HEK293 (cell line): ENCODE data around the gene ARHGEF4.
"Not testable (repeated sequence)": the region's sequence is repeated elsewhere in the genome, so short reads cannot be mapped to it uniquely, and the experiment has no call there.

Experiments used
- CTCF ChIA-PET: fragments of 350-600 bp; formaldehyde crosslinking; extraction: SDS; loops from one replicate; lab custom pipeline; 2021; ENCODE audit warnings: antibody characterized with exemption; lab: Yijun Ruan, JAX
- POLR2A ChIA-PET: fragments of 300-600 bp; formaldehyde crosslinking; extraction: SDS; loops from one replicate; lab custom pipeline; 2020; ENCODE audit warnings: antibody characterized with exemption, inconsistent platforms; lab: Yijun Ruan, JAX
- H3K27ac ChIP-seq: fragments of 200-500 bp; sonication (Bioruptor generic); 2 replicates; pipeline ENCODE4 v1.5.1; 2014; ENCODE audit warnings: low read depth, low read length, control low read depth, inconsistent platforms; ENCODE audit errors: extremely low read depth
- H3K36me3 ChIP-seq, 2 experiments: fragments of 200-500 bp in 1 of 2; sonication (Bioruptor generic) in 1 of 2; 1 replicate in 1 of 2; 2 replicates in 1 of 2; pipeline ENCODE4 v1.5.1; 2014 to 2017; ENCODE audit warnings: inconsistent platforms in 2 of 2, low read length in 2 of 2; ENCODE audit not compliant: control insufficient read depth in 2 of 2, insufficient read depth in 1 of 2
- H3K4me1 ChIP-seq: fragments of 200-500 bp; sonication (Bioruptor generic); 2 replicates; pipeline ENCODE4 v1.5.1; 2014; ENCODE audit warnings: mild to moderate bottlenecking, low read length, inconsistent platforms; ENCODE audit not compliant: control insufficient read depth, insufficient read depth
- H3K4me3 ChIP-seq: 2 replicates; pipeline ENCODE4 v1.5.1; 2011; ENCODE audit warnings: low read depth, mild to moderate bottlenecking, control low read depth, low read length, moderate library complexity
- H3K9me3 ChIP-seq: fragments of 200-500 bp; sonication (Bioruptor generic); 2 replicates; pipeline ENCODE4 v1.5.1; 2014; ENCODE audit warnings: low read depth, low read length, inconsistent platforms; ENCODE audit not compliant: control insufficient read depth, insufficient read depth
- BCL11A ChIP-seq: fragments of 450-650 bp; formaldehyde crosslinking; IDR thresholded peaks from 2 replicates; pipeline ENCODE4 v1.5.1; 2016; ENCODE audit warnings: low read depth, missing biosample characterization, missing genetic modification characterization
- FEZF1 ChIP-seq: fragments of 450-650 bp; formaldehyde crosslinking; IDR thresholded peaks from 2 replicates; pipeline ENCODE4 v1.5.1; 2016; ENCODE audit warnings: missing biosample characterization, missing genetic modification characterization
- IKZF3 ChIP-seq: fragments of 450-650 bp; IDR thresholded peaks from 2 replicates; pipeline ENCODE4 v1.5.0; 2018; ENCODE audit warnings: missing biosample characterization, mild to moderate bottlenecking, missing genetic modification characterization, moderate library complexity
- OSR2 ChIP-seq: fragments of 450-650 bp; formaldehyde crosslinking; IDR thresholded peaks from 2 replicates; pipeline ENCODE4 v1.5.1; 2016; ENCODE audit warnings: missing biosample characterization, missing genetic modification characterization
- OVOL3 ChIP-seq: fragments of 450-650 bp; formaldehyde crosslinking; IDR thresholded peaks from 2 replicates; pipeline ENCODE4 v1.5.1; 2016; ENCODE audit warnings: missing biosample characterization, missing genetic modification characterization
- REPIN1 ChIP-seq: fragments of 450-650 bp; formaldehyde crosslinking; IDR thresholded peaks from 2 replicates; pipeline ENCODE4 v1.5.1; 2017; ENCODE audit warnings: missing biosample characterization, missing genetic modification characterization, low read depth
- SP7 ChIP-seq: fragments of 450-650 bp; formaldehyde crosslinking; IDR thresholded peaks from 2 replicates; pipeline ENCODE4 v1.5.1; 2016; ENCODE audit warnings: missing biosample characterization, missing genetic modification characterization
- TRIM28 ChIP-seq: IDR thresholded peaks from 2 replicates; pipeline ENCODE4 v1.6.1; 2011; ENCODE audit warnings: low read length, control low read depth, borderline replicate concordance
- ZBTB17 ChIP-seq: fragments of 450-650 bp; formaldehyde crosslinking; IDR thresholded peaks from 2 replicates; pipeline ENCODE4 v1.5.1; 2016; ENCODE audit warnings: missing biosample characterization, missing genetic modification characterization
- ZFP41 ChIP-seq: fragments of 450-650 bp; formaldehyde crosslinking; IDR thresholded peaks from 2 replicates; pipeline ENCODE4 v1.5.1; 2016; ENCODE audit warnings: missing biosample characterization, missing genetic modification characterization, borderline replicate concordance
- ZIC2 ChIP-seq: fragments of 450-650 bp; formaldehyde crosslinking; IDR thresholded peaks from 2 replicates; pipeline ENCODE4 v1.5.1; 2016; ENCODE audit warnings: missing biosample characterization, missing genetic modification characterization
- ZNF10 ChIP-seq: fragments of 450-650 bp; formaldehyde crosslinking; IDR thresholded peaks from 2 replicates; pipeline ENCODE4 v1.5.1; 2017; ENCODE audit warnings: missing biosample characterization, missing genetic modification characterization
- ZNF140 ChIP-seq: fragments of 450-650 bp; formaldehyde crosslinking; IDR thresholded peaks from 2 replicates; pipeline ENCODE4 v1.5.1; 2016; ENCODE audit warnings: missing biosample characterization, missing genetic modification characterization
- ZNF155 ChIP-seq: fragments of 450-650 bp; formaldehyde crosslinking; IDR thresholded peaks from 2 replicates; pipeline ENCODE4 v1.5.1; 2016; ENCODE audit warnings: missing biosample characterization, missing genetic modification characterization
- ZNF157 ChIP-seq: fragments of 450-650 bp; formaldehyde crosslinking; IDR thresholded peaks from 2 replicates; pipeline ENCODE4 v1.5.1; 2016; ENCODE audit warnings: missing biosample characterization, missing genetic modification characterization
- ZNF335 ChIP-seq: fragments of 450-650 bp; formaldehyde crosslinking; conservative IDR thresholded peaks from 2 replicates; pipeline ENCODE4 v1.5.1; 2016; ENCODE audit warnings: missing biosample characterization, missing genetic modification characterization
- ZNF366 ChIP-seq: fragments of 450-650 bp; formaldehyde crosslinking; conservative IDR thresholded peaks from 2 replicates; pipeline ENCODE4 v1.5.1; 2016; ENCODE audit warnings: missing biosample characterization, missing genetic modification characterization
- ZNF548 ChIP-seq: fragments of 450-650 bp; formaldehyde crosslinking; IDR thresholded peaks from 2 replicates; pipeline ENCODE4 v1.5.1; 2016; ENCODE audit warnings: missing biosample characterization, missing genetic modification characterization
- ZNF561 ChIP-seq: fragments of 450-650 bp; IDR thresholded peaks from 2 replicates; pipeline ENCODE4 v1.5.1; 2018; ENCODE audit warnings: missing biosample characterization, missing genetic modification characterization, borderline replicate concordance
- ZNF610 ChIP-seq: fragments of 450-650 bp; formaldehyde crosslinking; IDR thresholded peaks from 2 replicates; pipeline ENCODE4 v1.5.1; 2016; ENCODE audit warnings: missing biosample characterization, missing genetic modification characterization, borderline replicate concordance
- ZSCAN30 ChIP-seq: fragments of 450-650 bp; IDR thresholded peaks from 2 replicates; pipeline ENCODE4 v1.5.1; 2018; ENCODE audit warnings: missing biosample characterization, mild to moderate bottlenecking, missing genetic modification characterization, moderate library complexity
- TF ChIP-seq, protein P1 (sequence below): fragments of 450-650 bp; formaldehyde crosslinking; IDR thresholded peaks from 2 replicates; pipeline ENCODE4 v1.5.1; 2016; ENCODE audit warnings: missing biosample characterization, missing genetic modification characterization

ARHGEF4 gene

DNA sequence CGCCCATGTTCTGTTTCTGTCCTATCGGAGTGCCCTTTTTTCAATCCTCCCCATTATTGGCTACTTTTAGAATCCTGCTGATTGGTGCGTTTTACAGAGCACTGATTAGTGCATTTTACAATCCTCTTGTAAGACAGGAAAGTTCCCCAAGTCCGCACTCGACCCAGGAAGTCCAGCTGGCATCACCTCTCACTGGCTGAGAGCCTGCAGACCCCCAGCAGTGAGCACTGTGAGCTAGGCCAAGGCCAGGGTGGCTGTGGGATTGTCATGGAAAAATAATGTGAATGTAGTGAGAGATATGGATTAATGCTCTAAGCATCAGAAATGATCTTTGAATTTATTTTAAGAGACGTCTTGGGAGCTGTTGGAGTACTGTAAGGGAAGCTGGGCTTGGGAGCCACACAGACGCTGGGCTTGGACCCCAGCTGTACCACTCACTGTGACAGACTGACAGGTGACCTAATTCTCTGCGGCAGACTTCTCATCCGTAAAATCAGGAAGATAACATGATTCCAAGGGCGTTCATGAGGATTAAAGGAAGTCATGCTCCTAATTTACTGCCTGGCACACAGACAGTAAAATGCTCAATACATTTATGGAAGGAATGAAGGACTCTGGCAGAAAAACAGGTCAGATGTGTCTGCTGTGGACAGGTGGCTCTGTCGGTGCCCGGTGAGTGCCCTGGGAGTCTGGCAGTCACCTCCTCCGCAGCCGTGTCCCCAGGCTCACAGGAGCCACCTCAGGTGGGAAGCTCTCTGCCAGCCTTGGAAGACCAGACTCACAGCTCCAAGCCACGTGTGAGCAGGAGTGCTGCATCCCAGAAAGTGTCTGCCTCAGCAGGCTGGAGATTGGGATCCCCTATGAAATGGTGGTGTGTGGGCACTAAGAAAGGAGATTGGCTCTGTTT is 151.1 kb downstream of the ARHGEF4 start:
- CTCF ChIA-PET: interaction anchor here (0.6 to 0.7 kb wide), 2 partner anchors 8 to 377 kb away, joined by 3 read pairs; no protein-coding TSS in a partner anchor
- TF ChIP-seq OSR2 (tag by site-specific recombination) (no peak), ZNF335 (tag by site-specific recombination) (peak; percentile 51)
- H3K36me3 ChIP-seq: no peaks in the 10 kb centered on the region
- POLR2A ChIA-PET: no interaction called here
- no peaks in the 10 kb centered on the region for H3K4me1 ChIP-seq
- H3K9me3 ChIP-seq: no peaks in the 10 kb centered on the region
- no peak overlapping the region for H3K27ac ChIP-seq
- no peak overlapping the region for H3K4me3 ChIP-seq

DNA sequence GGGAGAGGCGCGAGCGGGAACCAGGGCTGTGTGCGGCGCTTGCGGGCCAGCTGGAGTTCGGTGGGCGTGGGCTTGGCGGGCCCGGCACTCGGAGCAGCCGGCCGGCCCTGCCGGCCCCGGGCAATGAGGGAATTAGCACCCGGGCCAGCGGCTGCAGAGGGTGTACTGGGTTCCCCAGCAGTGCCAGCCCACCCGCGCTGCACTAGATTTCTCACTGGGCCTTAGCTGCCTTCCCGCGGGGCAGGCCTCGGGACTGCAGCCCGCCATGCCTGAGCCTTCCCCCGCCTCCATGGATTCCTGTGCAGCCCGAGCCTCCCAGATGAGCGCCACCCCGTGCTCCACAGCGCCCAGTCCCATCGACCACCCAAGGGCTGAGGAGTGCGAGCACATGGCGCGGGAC is 154.7 kb downstream of the ARHGEF4 start:
- CTCF ChIA-PET, H3K27ac ChIP-seq, H3K9me3 ChIP-seq, H3K4me1 ChIP-seq, H3K36me3 ChIP-seq, POLR2A ChIA-PET, H3K4me3 ChIP-seq: not testable (repeated sequence)

DNA sequence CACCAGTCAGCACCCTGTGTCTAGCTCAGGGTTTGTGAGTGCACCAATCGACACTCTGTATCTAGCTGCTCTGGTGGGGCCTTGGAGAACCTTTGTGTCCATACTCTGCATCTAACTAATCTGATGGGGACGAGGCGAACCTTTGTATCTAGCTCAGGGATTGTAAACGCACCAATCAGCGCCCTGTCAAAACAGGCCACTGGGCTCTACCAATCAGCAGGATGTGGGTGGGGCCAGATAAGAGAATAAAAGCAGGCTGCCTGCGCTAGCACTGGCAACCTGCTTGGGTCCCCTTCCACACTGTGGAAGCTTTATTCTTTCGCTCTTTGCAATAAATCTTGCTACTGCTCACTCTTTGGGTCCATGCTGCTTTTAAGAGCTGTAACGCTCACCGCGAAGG is 155.3 kb downstream of the ARHGEF4 start:
- H3K36me3 ChIP-seq, H3K9me3 ChIP-seq, CTCF ChIA-PET, H3K4me3 ChIP-seq, H3K27ac ChIP-seq, H3K4me1 ChIP-seq, POLR2A ChIA-PET: not testable (repeated sequence)

DNA sequence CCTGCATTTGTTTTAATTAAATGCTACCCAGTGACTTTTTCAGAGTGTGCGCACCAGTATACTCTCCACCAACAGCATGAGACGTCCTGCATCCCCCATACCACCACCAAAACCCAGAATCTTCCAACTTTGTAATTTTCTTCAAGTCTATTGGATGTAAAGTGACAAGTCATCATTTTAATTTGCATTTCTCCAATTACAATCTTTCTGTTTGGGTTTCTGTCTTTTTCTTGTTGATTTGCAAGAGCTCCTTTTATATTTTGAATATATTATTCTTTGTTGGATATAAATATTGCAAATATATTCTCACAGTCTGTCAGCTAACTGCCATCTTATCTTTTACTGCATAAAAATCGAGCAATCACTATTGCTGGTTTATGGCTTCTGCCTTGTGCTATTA is 160.0 kb downstream of the ARHGEF4 start:
- Histone ChIP-seq H3K4me1 (no peaks in the 10 kb centered on the region), H3K27ac (no peak overlapping the region), H3K36me3 (no peaks in the 10 kb centered on the region), H3K4me3 (no peak overlapping the region), H3K9me3 (no peaks in the 10 kb centered on the region)
- POLR2A ChIA-PET: no interaction called here
- CTCF ChIA-PET: no interaction called here
- no peak for TF ChIP-seq ZNF561
- no peak for TF ChIP-seq ZNF155
- TF ChIP-seq IKZF3 (tag by site-specific recombination): no peak
- no peak for TF ChIP-seq ZNF10 (tag by site-specific recombination)
- TF ChIP-seq ZNF366 (tag by site-specific recombination): no peak
- no peak for TF ChIP-seq BCL11A
- no peak for TF ChIP-seq SP7 (tag by site-specific recombination)
- no peak for TF ChIP-seq ZNF140 (tag by site-specific recombination)
- no peak for TF ChIP-seq ZBTB17
- no peak for TF ChIP-seq OVOL3
- TF ChIP-seq ZSCAN30: no peak
- no peak for TF ChIP-seq ZNF548 (tag by site-specific recombination)
- TF ChIP-seq ZNF157: no peak
- no peak for TF ChIP-seq FEZF1
- no peak for TF ChIP-seq ZIC2
- no peak for TF ChIP-seq REPIN1
- TF ChIP-seq TRIM28: no peak
- no peak for TF ChIP-seq ZFP41 (tag by site-specific recombination)
- TF ChIP-seq, protein P1, sequence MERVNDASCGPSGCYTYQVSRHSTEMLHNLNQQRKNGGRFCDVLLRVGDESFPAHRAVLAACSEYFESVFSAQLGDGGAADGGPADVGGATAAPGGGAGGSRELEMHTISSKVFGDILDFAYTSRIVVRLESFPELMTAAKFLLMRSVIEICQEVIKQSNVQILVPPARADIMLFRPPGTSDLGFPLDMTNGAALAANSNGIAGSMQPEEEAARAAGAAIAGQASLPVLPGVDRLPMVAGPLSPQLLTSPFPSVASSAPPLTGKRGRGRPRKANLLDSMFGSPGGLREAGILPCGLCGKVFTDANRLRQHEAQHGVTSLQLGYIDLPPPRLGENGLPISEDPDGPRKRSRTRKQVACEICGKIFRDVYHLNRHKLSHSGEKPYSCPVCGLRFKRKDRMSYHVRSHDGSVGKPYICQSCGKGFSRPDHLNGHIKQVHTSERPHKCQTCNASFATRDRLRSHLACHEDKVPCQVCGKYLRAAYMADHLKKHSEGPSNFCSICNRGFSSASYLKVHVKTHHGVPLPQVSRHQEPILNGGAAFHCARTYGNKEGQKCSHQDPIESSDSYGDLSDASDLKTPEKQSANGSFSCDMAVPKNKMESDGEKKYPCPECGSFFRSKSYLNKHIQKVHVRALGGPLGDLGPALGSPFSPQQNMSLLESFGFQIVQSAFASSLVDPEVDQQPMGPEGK (tag by site-specific recombination): no peak
- no peak for TF ChIP-seq ZNF610
